Activated T-helper 1 cell treated with Interleukin-2 at 50 U/mL for 16 hours (primary cell): Measurements from ENCODE around the gene CBX7.

Experiments used
- DNase-seq: peaks from one replicate; pipeline ENCODE4 v3.0.0-alpha.2; 2020; ENCODE audit warnings: low read depth

Gene CBX7

DNA sequence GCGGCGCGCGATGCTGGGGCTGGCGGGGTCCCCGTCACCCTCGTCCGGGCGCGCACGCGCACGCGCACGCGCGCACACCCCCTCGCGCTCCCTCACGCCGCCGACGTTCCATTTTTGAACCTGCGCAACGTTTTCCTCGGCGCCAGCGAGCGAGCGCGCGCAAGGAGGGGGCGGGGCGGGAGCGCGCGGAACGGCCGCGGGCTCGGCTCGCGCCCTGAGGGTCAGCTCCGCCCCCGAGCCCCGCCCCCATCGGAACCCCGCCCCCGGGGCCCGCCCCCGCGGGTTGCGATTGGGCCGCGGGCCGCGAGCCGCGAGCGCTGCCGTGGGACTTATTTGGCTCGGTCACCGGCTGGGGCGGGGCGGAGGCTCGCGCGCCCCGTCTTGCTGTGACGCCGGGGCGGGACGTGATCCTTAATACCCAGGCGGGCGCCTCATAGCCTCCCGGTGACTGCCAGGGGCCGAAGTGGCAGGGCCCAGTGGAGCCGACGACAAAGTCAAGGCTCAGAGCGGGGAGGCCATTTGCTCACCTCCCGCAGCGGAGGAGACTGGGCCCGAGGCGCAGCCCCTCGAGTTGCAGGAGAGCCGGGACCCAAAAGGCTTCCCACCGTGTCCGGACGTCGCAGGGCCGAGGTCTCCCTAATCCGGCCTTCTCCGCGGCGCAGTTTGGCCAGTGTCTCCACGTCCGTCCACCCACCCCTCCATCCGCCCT lies at the start of gene CBX7:
CBX7 (minus strand) TSS at position 170 of the 709 bp plus-strand sequence. CDS start 236 bp downstream, outside the sequence.
- DNase-seq = peak; percentile 97

DNA sequence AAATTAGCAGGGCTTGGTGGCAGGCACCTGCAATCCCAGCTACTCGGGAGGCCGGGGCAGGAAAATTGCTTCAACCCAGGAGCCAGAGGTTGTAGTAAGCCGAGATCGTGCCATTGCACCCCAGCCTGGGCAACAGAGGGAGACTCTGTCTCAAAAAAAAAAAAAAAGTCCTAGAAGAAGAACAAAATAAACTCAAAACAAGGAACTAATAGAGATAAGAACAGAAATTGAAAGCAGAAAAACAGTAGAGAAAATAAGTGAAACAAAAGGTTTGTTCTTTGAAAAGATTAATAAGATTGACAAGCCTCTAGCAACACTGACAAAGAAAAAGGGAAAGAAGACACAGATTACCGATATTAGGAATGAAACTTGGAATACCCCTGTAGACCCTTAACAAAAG lies 45.1 kb upstream of the CBX7 start:
- no peak for DNase-seq

DNA sequence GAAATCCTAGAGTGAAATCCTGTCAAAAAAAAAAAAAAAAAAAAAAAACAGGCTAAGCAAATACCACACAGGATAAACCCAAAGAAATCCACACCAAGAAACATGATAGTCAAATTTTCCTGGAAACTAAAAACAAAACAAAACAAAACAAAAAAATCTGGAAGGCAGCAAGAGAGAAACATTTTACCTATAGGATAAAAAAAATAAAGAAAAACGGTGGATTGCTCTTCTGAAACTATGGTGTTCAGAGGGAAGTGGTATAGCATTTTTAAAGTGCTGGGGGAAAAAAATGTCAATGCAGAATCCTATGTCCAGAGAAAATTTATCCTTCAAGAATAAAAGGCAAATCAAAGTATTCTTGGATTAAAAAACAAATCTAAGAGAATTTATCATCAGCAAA lies 41.6 kb upstream of the CBX7 start:
- DNase-seq = no peak

- no peak for DNase-seq
Measured at GRCh38 chr22:39188809-39189208, 36.3 kb upstream of the CBX7 start.

DNA sequence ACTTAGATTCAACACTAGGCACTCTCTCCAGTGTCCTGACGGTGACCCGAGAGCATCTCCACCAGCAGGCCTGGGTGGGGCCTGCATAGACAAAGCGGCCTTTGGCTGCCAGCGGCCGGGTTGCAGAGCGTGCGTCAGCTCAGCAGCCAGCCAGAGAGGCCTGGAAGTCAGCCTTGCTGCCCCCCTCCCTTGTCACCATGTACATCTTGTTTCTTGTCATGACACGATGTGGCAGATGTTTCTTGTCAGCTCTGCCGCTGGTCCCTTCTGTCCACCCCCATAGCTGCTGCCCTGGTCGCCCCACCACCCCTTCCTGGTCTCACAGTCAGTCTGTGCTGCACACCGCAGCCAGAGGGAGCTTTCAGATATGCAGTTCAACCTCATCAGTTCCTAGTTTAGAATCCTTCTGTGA lies 33.1 kb upstream of the CBX7 start:
- DNase-seq = no peak

DNA sequence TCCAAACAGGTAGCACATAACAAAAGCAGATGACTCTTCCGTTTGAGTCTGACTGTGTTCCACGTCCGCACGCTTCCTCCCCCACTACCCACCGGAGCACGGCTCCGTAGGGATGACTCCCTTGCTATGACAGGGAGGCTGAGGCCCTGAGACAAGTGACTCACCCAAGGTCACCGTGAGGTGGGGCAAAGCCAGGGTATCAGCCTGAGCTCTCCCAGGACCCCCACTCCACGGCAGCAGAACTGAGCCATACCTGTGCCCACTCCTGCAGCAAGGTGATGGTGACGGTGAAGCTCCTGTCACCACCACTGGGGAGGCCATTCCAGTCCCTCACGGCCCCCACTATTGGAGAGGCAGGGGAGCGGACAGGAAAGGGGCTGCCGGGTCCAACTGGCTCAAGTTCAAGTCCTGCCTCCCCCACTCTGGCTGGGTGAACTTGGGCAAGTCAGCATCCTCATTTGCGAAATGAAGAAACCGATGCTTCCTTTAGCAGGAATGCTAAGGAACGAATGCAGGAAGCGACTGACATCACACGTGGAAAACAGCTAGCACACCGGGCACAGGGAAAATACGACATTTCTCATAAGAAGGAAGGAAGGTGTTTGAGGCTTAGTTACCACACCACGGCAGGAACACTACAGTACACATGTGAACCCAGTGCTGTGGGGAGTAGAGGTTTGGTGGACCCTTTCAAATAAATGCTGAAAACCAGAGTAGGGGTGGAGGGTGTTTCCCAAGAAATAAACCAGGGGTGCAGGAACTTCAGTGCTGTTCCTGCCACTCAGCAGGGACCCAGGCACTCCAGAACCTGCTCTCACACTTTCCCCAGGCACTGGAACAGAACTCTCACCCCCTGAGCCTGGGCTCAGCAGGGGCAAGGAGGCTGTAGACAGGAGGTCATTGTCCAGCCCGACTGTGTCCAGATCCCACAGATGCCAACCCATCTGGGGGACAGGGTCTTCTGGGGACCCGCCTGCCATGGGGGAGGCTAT lies 32.4 kb upstream of the CBX7 start:
- no peak for DNase-seq

DNA sequence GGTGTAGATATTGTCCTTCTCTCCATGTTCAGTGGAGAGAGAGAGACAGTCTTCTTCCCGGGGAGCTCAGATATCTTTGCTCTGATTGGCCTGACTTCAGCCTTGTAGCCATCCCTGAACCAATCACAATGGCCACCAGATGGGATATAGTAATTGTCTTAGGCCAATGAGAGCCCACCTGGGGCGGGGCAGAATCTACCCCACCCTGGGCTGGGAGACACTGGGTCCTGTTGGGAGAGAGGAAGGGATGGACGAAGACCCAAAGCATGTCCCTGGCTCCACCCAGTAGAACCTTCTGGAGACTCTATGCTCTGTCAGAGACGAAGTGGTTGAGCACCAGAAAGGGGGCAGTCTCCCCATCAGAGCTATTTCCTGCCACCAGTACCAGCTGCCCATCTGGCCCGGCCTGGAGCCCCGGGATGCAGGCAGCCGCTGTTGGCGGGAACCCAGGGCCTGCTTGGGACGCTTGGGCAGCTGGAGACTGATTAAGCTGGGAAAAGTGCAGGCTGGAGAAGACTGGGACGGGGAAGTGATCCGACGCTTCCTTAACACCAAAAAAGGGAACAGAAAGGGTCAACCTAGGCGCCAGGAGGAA lies 31.6 kb upstream of the CBX7 start:
- no peak for DNase-seq

DNA sequence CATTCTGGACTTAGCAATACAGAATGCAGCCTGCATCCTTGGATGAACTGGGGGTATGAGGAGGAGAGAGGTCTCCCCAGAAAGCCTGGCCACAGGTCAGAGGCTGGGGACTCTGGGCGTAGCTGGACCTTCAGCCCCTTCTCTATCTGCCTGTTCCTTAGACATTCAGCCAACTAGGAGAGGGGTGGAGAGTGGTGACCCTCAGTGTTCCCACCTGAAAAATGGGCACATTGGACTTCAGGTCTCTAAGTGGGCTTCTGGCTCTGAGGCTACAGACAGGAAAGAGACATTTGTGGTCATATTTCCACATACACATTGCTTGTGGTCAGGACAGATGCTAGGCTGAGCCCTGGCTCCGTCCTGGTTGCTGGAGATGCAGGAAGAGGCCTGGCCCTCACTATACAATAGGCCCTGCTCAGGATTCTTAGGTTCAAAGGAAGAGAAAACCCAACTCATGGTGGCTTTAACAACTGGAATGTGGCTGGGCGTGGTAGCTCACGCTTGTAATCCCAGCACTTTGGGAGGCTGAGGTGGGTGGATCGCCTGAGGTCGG lies 30.1 kb upstream of the CBX7 start:
- no peak for DNase-seq

DNA sequence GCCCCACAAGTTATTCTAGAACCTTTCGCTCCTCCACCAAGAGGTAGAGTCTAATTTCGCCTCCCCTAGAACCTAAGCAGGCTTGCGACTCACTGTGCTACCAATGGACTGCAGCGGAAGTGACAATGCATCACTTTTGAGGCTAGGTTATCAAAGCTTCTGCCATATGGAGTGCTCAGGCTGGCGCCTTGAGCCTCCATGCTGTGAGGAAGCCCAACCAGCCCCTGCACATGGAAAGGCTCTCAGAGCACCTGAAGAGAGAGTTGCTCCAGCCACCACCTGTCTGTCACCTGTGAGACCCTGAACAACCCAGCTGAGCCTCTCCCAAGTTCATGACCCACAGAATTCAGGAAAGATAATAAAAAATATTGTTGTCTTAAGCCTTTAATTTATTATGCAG lies 29.3 kb upstream of the CBX7 start:
- DNase-seq = no peak

DNA sequence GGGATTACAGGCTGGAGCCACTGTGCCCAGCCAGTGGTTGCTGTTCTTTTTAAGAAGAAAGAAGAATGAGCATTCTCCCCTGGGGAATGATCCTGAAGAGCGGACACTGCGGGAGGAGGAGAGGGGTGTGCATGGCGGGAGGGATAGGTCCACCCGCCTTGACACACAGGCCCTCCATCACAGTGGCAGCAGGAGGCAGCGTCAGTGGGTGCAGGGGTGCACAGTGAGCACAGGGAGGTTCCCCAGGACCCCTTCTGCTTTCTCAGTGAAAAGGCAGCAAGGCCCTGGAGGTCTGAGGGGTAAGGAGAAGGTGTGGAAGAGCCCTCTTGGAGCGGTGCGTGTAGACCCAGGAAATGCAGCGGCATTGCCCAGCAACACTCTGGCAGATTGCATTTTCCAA lies 28.9 kb upstream of the CBX7 start:
- no peak for DNase-seq

GRCh38 chr22:39179841-39180335 lies 27.4 kb upstream of the CBX7 start:
- DNase-seq = no peak

- DNase-seq = no peak
Measured at GRCh38 chr22:39179401-39179827, 26.9 kb upstream of the CBX7 start.

DNA sequence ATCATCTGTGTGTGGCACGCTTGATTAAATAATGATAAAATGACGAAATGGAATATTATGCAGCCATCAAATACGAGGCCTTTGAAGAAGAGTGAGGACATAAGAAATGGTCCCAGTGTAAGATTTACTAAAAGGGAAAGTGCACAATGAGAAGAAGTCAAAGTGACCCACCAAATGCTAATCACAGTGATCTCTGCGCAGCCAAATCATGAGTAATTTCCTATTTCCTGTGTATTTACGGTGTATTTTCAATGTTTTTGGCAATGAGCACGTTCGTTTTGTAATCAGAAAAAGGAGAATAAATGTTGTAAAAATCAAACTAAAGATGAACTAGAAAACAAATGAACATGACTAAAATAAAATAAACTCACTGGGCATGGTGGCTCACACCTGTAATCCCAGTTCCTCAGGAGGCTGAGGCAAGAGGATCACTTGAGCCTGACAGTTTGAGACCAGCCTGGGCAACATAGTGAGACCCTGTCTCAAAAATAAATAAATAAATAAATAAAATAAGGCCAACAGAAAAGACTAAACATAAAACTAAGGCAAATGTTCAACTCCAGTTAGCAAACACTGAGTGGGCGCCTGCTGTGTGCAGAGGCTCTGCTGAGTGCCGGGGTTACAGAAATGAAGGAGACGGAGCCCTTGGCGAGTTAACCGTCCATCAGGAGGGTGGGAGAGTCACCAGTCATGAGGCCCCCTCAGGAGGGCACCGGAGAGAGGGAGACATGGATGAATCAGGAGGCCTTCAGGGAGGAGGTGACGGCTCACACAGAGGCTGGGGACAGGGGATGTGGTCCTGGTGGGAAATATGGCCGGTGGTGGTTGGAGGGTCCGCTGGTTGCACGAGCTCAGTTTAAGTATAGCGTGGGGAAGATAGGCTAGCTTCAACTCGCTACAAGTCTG lies 26.0 kb upstream of the CBX7 start:
- no peak for DNase-seq

DNA sequence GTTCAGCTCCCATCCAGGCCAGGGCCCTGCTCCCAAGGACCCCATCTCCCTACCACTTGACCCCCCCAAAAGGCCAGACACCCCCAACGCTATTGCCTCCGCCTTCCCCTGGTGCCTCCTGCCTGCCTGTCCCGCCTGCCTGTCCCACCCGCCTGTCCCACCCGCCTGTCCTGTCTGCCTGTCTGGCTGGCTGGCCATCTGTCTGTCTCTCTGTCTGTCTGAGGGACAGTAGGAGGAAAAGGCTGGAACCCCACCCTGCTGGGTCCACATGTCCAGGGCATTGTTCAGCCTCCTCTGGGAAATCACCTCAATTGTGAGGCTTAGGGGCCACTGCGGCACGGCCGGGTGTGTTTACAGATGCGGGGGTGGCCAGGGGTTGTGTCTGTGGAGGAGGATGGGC lies 25.3 kb upstream of the CBX7 start:
- DNase-seq = no peak

- DNase-seq = no peak
Measured at GRCh38 chr22:39177456-39177775, 24.9 kb upstream of the CBX7 start.

- DNase-seq = no peak
Measured at GRCh38 chr22:39176714-39177455, 24.4 kb upstream of the CBX7 start.

DNA sequence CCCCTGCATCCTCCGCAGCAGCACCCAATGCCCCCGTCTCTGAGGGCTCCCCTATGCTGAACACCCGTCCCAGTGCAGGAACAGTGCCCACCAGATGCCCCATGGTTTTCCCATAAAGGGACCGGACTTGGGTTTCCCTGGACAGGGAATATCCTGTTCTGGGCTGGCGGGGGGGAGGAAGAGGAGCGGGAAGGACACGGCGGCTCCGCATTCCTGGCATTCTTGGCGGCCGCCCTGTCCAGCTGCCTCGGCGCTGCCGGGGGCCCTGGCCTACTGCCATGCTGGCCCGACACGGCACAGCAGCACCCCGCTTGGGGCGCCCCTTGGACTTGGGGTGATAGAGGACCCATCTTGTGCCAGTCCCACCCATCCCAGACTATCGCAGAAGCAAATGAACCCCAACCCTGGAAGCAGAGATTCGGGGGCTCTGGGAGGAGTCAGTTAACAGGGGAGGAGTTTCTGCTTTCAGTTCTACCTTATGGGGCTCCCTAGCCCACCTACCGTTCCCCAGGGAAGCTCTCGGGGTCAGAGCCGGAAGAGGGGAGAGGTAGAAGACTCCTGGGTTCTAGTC lies 23.7 kb upstream of the CBX7 start:
- DNase-seq = no peak

GRCh38 chr22:39175353-39176142 lies 23.1 kb upstream of the CBX7 start:
- DNase-seq = no peak
